ENCODE results near the gene CHAC2.

CHAC2 gene

DNA sequence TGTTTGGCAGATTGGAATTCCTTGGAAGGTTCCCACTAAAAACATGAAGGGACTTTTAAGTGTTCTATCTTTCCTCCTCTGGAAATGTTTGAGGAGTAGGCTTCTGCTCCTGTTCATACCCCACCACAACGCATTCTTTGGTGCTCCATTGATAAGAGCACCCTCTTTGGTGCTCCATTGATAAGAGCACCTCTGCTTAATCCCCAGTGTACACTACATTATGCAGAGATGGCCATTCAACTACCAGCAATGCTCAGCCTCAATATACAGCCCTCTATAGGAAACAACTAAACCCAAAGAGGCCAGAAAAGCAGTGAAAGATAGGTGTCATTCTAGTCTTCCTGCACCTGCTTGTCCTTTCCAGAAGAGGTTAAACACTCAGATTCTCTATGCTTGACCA, 1.8 kb upstream of the CHAC2 start:
- Histone ChIP-seq H3K27me3 (ENCODE audit: low read length) (no peaks in the 10 kb centered on the region), H4K20me1 (ENCODE audit: low read depth, low read length) (no peaks in the 10 kb centered on the region), H3K27ac (ENCODE audit: low read depth, low read length) (no peak overlapping the region), H2AFZ (ENCODE audit: low read depth, low read length, severe bottlenecking) (no peak overlapping the region), H3K9me3 (ENCODE audit: insufficient read depth, low read length) (no peaks in the 10 kb centered on the region), H3K79me2 (ENCODE audit: insufficient read depth, low read length) (peaks cover 29% of the 10 kb centered on the region), H3K4me3 (ENCODE audit: insufficient read depth, low read length, poor library complexity, severe bottlenecking) (no peak overlapping the region), H3K36me3 (ENCODE audit: low read length) (no peaks in the 10 kb centered on the region; the same call in 1 of the 2 replicates), H3F3A (ENCODE audit: insufficient read depth) (peaks cover 14% of the 10 kb centered on the region), H3K4me2 (ENCODE audit: low read depth, low read length, poor library complexity, severe bottlenecking) (no peak overlapping the region), H3K9me2 (replicated peaks; ENCODE audit: insufficient read depth, low read length) (no peaks in the 10 kb centered on the region), H3K9ac (ENCODE audit: low read length) (no peak overlapping the region)
- TF ChIP-seq EZH2phosphoT487 (conservative IDR thresholded peaks at IDR 0.05; ENCODE audit: low read length): no peak
- TF ChIP-seq, protein P1, sequence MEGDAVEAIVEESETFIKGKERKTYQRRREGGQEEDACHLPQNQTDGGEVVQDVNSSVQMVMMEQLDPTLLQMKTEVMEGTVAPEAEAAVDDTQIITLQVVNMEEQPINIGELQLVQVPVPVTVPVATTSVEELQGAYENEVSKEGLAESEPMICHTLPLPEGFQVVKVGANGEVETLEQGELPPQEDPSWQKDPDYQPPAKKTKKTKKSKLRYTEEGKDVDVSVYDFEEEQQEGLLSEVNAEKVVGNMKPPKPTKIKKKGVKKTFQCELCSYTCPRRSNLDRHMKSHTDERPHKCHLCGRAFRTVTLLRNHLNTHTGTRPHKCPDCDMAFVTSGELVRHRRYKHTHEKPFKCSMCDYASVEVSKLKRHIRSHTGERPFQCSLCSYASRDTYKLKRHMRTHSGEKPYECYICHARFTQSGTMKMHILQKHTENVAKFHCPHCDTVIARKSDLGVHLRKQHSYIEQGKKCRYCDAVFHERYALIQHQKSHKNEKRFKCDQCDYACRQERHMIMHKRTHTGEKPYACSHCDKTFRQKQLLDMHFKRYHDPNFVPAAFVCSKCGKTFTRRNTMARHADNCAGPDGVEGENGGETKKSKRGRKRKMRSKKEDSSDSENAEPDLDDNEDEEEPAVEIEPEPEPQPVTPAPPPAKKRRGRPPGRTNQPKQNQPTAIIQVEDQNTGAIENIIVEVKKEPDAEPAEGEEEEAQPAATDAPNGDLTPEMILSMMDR (IDR thresholded peaks at IDR 0.05; ENCODE audit: insufficient read depth, low read length, poor library complexity, severe bottlenecking): no peak

DNA sequence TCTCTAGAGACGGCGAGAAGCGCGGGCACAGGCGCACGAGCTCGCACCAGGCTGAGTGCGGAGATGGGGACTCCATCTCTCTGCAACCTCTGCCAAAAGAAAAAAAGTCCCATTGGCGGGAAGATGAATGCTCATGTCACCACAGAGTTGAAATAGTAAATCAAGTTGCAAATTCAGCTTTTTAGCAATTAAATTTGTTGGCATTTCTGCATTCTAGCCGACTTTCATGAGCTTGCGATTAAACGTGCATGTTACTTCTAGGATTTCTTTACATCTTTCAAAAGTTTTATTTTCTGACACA, 588 bp downstream of the CHAC2 start:
- peak overlapping the region; percentile 75 for H2AFZ ChIP-seq (ENCODE audit: low read depth, low read length, severe bottlenecking)
- H3K9me2 ChIP-seq (replicated peaks; ENCODE audit: insufficient read depth, low read length): no peaks in the 10 kb centered on the region
- peak overlapping the region; percentile 83 for H3K27ac ChIP-seq (ENCODE audit: low read depth, low read length)
- no peaks in the 10 kb centered on the region for H3K27me3 ChIP-seq (ENCODE audit: low read length)
- no peaks in the 10 kb centered on the region for H3K9me3 ChIP-seq (ENCODE audit: insufficient read depth, low read length)
- peaks cover 7% of the 10 kb centered on the region; the same call in 1 of the 2 replicates for H3K36me3 ChIP-seq (ENCODE audit: low read length)
- H3F3A ChIP-seq (ENCODE audit: insufficient read depth): peaks cover 30% of the 10 kb centered on the region
- peak overlapping the region; percentile 79 for H3K4me3 ChIP-seq (ENCODE audit: insufficient read depth, low read length, poor library complexity, severe bottlenecking)
- H3K4me2 ChIP-seq (ENCODE audit: low read depth, low read length, poor library complexity, severe bottlenecking): peak overlapping the region; percentile 92
- no peaks in the 10 kb centered on the region for H4K20me1 ChIP-seq (ENCODE audit: low read depth, low read length)
- peaks cover 41% of the 10 kb centered on the region for H3K79me2 ChIP-seq (ENCODE audit: insufficient read depth, low read length)
- H3K9ac ChIP-seq (ENCODE audit: low read length): peak overlapping the region; percentile 86
- TF ChIP-seq, protein P1 (IDR thresholded peaks at IDR 0.05; ENCODE audit: insufficient read depth, low read length, poor library complexity, severe bottlenecking): no peak
- no peak for TF ChIP-seq EZH2phosphoT487 (conservative IDR thresholded peaks at IDR 0.05; ENCODE audit: low read length)

DNA sequence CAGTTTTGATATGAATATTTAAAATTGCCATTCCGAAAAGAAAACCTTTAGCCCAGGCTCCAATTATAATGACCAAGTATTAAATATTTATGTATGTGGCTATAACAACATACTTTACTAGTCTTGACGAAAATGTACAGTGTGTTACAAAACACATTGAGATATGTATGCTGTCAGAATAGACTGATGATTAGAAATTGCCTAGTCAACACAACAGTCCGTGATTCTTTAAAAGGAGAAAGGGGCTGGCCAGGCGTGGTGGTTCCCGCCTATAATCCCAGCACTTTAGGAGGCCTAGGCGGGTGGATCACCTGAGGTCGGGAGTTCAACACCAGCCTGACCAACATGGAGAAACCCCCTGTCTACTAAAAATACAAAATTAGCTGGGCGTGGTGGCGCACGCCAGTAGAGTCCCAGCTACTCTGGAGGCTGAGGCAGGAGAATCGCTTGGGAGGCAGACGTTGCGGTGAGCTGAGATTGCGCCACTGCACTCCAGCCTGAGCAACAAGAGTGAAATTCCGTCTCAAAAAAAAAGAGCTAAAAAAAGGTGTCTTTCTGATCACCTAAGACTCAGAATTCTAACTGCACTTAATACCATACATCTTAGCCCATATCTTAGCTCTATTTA, 1.8 kb downstream of the CHAC2 start:
- no peaks in the 10 kb centered on the region for H3K9me2 ChIP-seq (replicated peaks; ENCODE audit: insufficient read depth, low read length)
- TF ChIP-seq, protein P1 (IDR thresholded peaks at IDR 0.05; ENCODE audit: insufficient read depth, low read length, poor library complexity, severe bottlenecking): no peak
- TF ChIP-seq EZH2phosphoT487 (conservative IDR thresholded peaks at IDR 0.05; ENCODE audit: low read length): no peak
- H3K79me2 ChIP-seq (ENCODE audit: insufficient read depth, low read length): peaks cover 41% of the 10 kb centered on the region
- H4K20me1 ChIP-seq (ENCODE audit: low read depth, low read length): no peaks in the 10 kb centered on the region
- H3F3A ChIP-seq (ENCODE audit: insufficient read depth): peaks cover 38% of the 10 kb centered on the region
- no peaks in the 10 kb centered on the region for H3K27me3 ChIP-seq (ENCODE audit: low read length)
- peaks cover 10% of the 10 kb centered on the region; the same call in 1 of the 2 replicates for H3K36me3 ChIP-seq (ENCODE audit: low read length)
- H2AFZ ChIP-seq (ENCODE audit: low read depth, low read length, severe bottlenecking): no peak overlapping the region
- H3K9me3 ChIP-seq (ENCODE audit: insufficient read depth, low read length): no peaks in the 10 kb centered on the region
- H3K4me3 ChIP-seq (ENCODE audit: insufficient read depth, low read length, poor library complexity, severe bottlenecking): peak overlapping the region; percentile 79
- peak overlapping the region; percentile 92 for H3K4me2 ChIP-seq (ENCODE audit: low read depth, low read length, poor library complexity, severe bottlenecking)
- H3K9ac ChIP-seq (ENCODE audit: low read length): peak overlapping the region; percentile 86
- peak overlapping the region; percentile 5; the same call in 1 of the 2 replicates for H3K27ac ChIP-seq (ENCODE audit: low read depth, low read length)
